Bronchial epithelial cell (primary cell): ENCODE measurements around the gene PARN. TPM values are rescaled to one million over a fixed set of nuclear protein-coding genes. Genes with fewer than 3 reads are reported as not detected.
"Not testable (repeated sequence)": the region's sequence is repeated elsewhere in the genome, so short reads cannot be mapped to it uniquely, and the experiment has no call there.

Experiments used
- DNase-seq: peaks from one replicate; pipeline ENCODE4 v3.0.0-alpha.2; 2010; ENCODE audit warnings: low read depth
- FAIRE-seq: peaks from 2 replicates; lab custom pipeline; 2011; peaks lifted over from hg19 to GRCh38; lab: Jason Lieb, UNC
- H3K27me3 ChIP-seq: 2 replicates; pipeline ENCODE4 v1.5.1; 2011; ENCODE audit warnings: low read length; ENCODE audit not compliant: control insufficient read depth, insufficient read depth
- H3K36me3 ChIP-seq: 2 replicates; pipeline ENCODE4 v1.5.1; 2011; ENCODE audit warnings: low read length; ENCODE audit not compliant: control insufficient read depth, insufficient read depth
- H3K4me3 ChIP-seq: 2 replicates; pipeline ENCODE4 v1.5.1; 2011; ENCODE audit warnings: mild to moderate bottlenecking, low read depth, low read length, control low read depth
- CTCF ChIP-seq: IDR thresholded peaks from 2 replicates; pipeline ENCODE4 v1.5.1; 2011; ENCODE audit warnings: mild to moderate bottlenecking, moderate library complexity, low read length, control low read depth, inconsistent platforms; ENCODE audit not compliant: insufficient read depth, severe bottlenecking
- total RNA-seq: library from RNA; depleted of rRNA; stranded (reverse); fragments of >200 nt; gene quantifications from 2 replicates; pipeline ENCODE4 v1.2.1, GENCODE V29; 2014

The PARN gene
- total RNA-seq, 1 donor from 2014 or later = 18.7 TPM

- DNase-seq = peak; percentile 49
- peaks cover 11% of the 10 kb centered on the region for H3K36me3 ChIP-seq
- no peak for FAIRE-seq
- no peak overlapping the region for H3K4me3 ChIP-seq
- TF ChIP-seq CTCF = peak; percentile 25
- H3K27me3 ChIP-seq = no peaks in the 10 kb centered on the region
Observed at GRCh38 chr16:14600164-14600563, 29.9 kb downstream of the PARN start.

- no peaks in the 10 kb centered on the region for H3K27me3 ChIP-seq
- H3K4me3 ChIP-seq = no peak overlapping the region
- H3K36me3 ChIP-seq = peaks cover 14% of the 10 kb centered on the region
- TF ChIP-seq CTCF = no peak
- no peak for FAIRE-seq
- DNase-seq = no peak
Observed at GRCh38 chr16:14586637-14587305, 43.3 kb downstream of the PARN start.

DNA sequence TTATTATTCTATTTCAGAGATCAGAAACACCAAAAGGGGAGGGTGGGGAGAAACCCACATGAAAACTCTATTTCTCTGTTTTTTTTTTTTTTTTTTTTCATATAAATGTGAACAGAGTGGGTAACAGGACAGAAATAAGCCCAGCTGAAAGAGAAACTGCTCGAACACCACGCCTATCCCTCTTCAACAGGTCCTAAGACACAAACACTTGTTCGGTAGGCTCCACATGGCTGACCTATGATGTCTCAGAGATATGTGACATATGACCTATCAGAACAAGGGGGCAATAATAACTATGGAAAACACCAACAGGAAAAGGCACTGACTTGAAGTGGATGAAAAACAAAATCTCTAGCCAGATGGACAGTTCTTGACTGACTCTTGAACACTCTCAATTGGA is 44.8 kb downstream of the PARN start:
- Histone ChIP-seq H3K36me3 (peaks cover 14% of the 10 kb centered on the region), H3K27me3 (no peaks in the 10 kb centered on the region), H3K4me3 (no peak overlapping the region)
- FAIRE-seq (no peak), DNase-seq (no peak)
- TF ChIP-seq CTCF = no peak

GRCh38 chr16:14580926-14581325 is 49.1 kb downstream of the PARN start:
- not testable (repeated sequence) for H3K4me3 ChIP-seq, FAIRE-seq, H3K27me3 ChIP-seq
- H3K36me3 ChIP-seq = peaks cover 11% of the 10 kb centered on the region
- peak; percentile 32 for DNase-seq

GRCh38 chr16:14579266-14579665 is 50.8 kb downstream of the PARN start:
- H3K4me3 ChIP-seq = no peak overlapping the region
- FAIRE-seq = no peak
- no peak for DNase-seq
- no peak for TF ChIP-seq CTCF
- peaks cover 12% of the 10 kb centered on the region for H3K36me3 ChIP-seq
- no peaks in the 10 kb centered on the region for H3K27me3 ChIP-seq

GRCh38 chr16:14576532-14576931 is 53.5 kb downstream of the PARN start:
- Histone ChIP-seq H3K27me3 (no peaks in the 10 kb centered on the region), H3K4me3 (no peak overlapping the region), H3K36me3 (peaks cover 7% of the 10 kb centered on the region)
- FAIRE-seq (no peak), DNase-seq (no peak)
- TF ChIP-seq CTCF = no peak
